ENCODE data around the gene USP47. TPM values are rescaled to one million over a fixed set of nuclear protein-coding genes. Genes with fewer than 3 reads are reported as not detected.

Gene USP47
- total and polyA plus RNA-seq, 2 of the 8 experiments (the other 6 are each of a cell fraction or from before 2014, with no cell fraction given), result 4.2 to 21.3 TPM

DNA sequence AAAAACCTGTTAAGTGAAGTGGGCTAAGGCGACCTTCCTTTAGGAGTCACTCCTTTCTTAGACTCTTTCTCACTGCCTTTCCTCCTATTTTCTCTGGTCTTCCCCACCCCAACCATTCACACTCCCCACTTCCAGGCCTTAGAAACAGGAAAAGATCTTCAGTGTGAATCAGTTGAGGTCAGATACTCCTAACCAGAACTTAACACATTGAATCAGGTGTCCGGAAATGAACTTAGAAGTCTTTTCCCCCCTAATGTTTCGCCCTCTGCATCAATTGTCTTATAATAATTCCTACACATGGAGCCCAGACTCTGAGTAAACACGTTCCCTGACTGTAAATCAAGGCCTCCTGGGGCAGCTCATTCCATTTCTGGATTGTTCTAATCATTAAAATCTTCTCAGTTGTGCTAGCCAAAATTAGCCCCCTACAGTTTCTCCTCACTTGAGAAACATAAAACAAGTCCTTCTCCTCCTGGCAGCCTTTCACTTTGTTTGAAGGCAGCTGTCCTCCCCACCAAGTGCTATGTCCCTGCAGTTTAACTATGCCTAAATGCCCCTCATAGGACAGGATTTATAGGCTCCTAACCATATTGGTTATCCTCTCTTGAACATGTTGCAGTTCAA is 32.7 kb upstream of the USP47 start:
- Histone ChIP-seq H2BK15ac (ENCODE audit: low read length) (no peak overlapping the region), H3K4me2 (ENCODE audit: insufficient read depth in 1 of 2, low read depth in 2 of 2, low read length in 2 of 2) (no peak overlapping the region), H3K56ac (replicated peaks; ENCODE audit: insufficient read length, low read depth, low read length) (no peak overlapping the region), H4K91ac (replicated peaks; ENCODE audit: insufficient read length, low read length) (no peak overlapping the region), H3K27me3 (replicated peaks in 1 of 4; ENCODE audit: control insufficient read depth in 3 of 4, extremely low read depth in 1 of 4, insufficient read depth in 3 of 4, low read length in 3 of 4) (no peaks in the 10 kb centered on the region), H3K18ac (ENCODE audit: extremely low read depth, low read length) (no peak overlapping the region), H3K79me2 (ENCODE audit: control insufficient read depth in 1 of 2, insufficient read depth in 2 of 2, low read length in 2 of 2) (no peaks in the 10 kb centered on the region), H2BK12ac (ENCODE audit: low read depth, low read length) (no peak overlapping the region), H3K14ac (ENCODE audit: insufficient read length) (no peak overlapping the region), H4K5ac (ENCODE audit: insufficient read length, low read depth, low read length) (no peak overlapping the region), H2BK120ac (replicated peaks; ENCODE audit: low read depth, low read length) (no peak overlapping the region), H3K4ac (replicated peaks; ENCODE audit: insufficient read length, low read depth, low read length) (no peak overlapping the region), H2BK5ac (ENCODE audit: low read depth, low read length) (no peak overlapping the region), H4K8ac (ENCODE audit: extremely low read depth, insufficient read depth, low read length) (no peak overlapping the region), H3K9ac (replicated peaks in 1 of 4; ENCODE audit: extremely low read depth in 1 of 4, low read depth in 3 of 4, low read length in 3 of 4) (no peak overlapping the region), H3K23me2 (ENCODE audit: low read depth, low read length) (no peaks in the 10 kb centered on the region), H2AFZ (ENCODE audit: low read length) (0 out of 2 replicates have a peak overlapping the region, but pooled peaks have one; percentile 42), H3K23ac (ENCODE audit: insufficient read length) (no peak overlapping the region), H3K27ac (ENCODE audit: low read depth, low read length) (no peak overlapping the region), H3K4me1 (replicated peaks in 1 of 4; ENCODE audit: control insufficient read depth in 3 of 4, insufficient read depth in 4 of 4, low read length in 3 of 4) (no peaks in the 10 kb centered on the region), H3K4me3 (ENCODE audit: extremely low read depth in 1 of 4, insufficient read depth in 2 of 4, low read depth in 3 of 4, low read length in 4 of 4) (no peak overlapping the region), H2AK5ac (ENCODE audit: low read depth, low read length) (no peak overlapping the region), H3K79me1 (ENCODE audit: low read depth, low read length) (no peaks in the 10 kb centered on the region), H2BK20ac (ENCODE audit: low read length) (no peak overlapping the region), H4K20me1 (replicated peaks in 1 of 2; ENCODE audit: control insufficient read depth in 1 of 2, insufficient read depth in 2 of 2, low read length in 2 of 2) (no peaks in the 10 kb centered on the region), H3K36me3 (ENCODE audit: control insufficient read depth in 2 of 4, insufficient read depth in 4 of 4, low read length in 3 of 4) (no peaks in the 10 kb centered on the region), H3K9me3 (ENCODE audit: insufficient read depth in 2 of 2, low read depth in 1 of 2, low read length in 1 of 2) (no peaks in the 10 kb centered on the region)
- WGBS, 2 experiments (ENCODE audit: extremely low coverage in 1 of 2, insufficient coverage in 1 of 2, insufficient read length in 1 of 2, insufficient replicate concordance in 2 of 2, low coverage in 1 of 2, low lambda C conversion rate in 2 of 2, missing lambda C conversion rate in 1 of 2), result 82% methylated on average over 4 of the region's 4 CpGs; no CpG with 5 or more reads in 1 of the 2 experiments
- POLR2A ChIA-PET (ENCODE audit: partially characterized antibody), result no interaction called here
- DNase-seq (ENCODE audit: low read depth in 1 of 2, low spot score in 2 of 2) (no peak), FAIRE-seq (no peak)
- no peak for TF ChIP-seq CBX5 (IDR thresholded peaks at IDR 0.05; ENCODE audit: low read depth, low read length)
- TF ChIP-seq EGR1 (IDR thresholded peaks at IDR 0.05; ENCODE audit: borderline replicate concordance, low read depth, low read length), result no peak
- TF ChIP-seq HDAC6 (IDR thresholded peaks at IDR 0.05; ENCODE audit: low read depth, low read length), result no peak
- TF ChIP-seq POLR2A (IDR thresholded peaks at IDR 0.05; ENCODE audit: control extremely low read depth in 1 of 2, low read depth in 2 of 2, low read length in 2 of 2), result no peak
- TF ChIP-seq, protein P1, sequence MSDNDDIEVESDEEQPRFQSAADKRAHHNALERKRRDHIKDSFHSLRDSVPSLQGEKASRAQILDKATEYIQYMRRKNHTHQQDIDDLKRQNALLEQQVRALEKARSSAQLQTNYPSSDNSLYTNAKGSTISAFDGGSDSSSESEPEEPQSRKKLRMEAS (IDR thresholded peaks at IDR 0.05), result no peak
- no peak for TF ChIP-seq RFX5 (IDR thresholded peaks at IDR 0.05; ENCODE audit: borderline replicate concordance, low read depth, low read length)
- no peak for TF ChIP-seq RAD21 (IDR thresholded peaks at IDR 0.05 in 1 of 2, conservative IDR thresholded peaks at IDR 0.05 in 1 of 2; ENCODE audit: low read depth in 2 of 2, low read length in 2 of 2)
- no peak for TF ChIP-seq CEBPB (IDR thresholded peaks at IDR 0.05; ENCODE audit: low read depth, low read length)
- TF ChIP-seq HDAC2 (IDR thresholded peaks at IDR 0.05; ENCODE audit: borderline replicate concordance in 1 of 2, low read depth in 2 of 2, low read length in 2 of 2), result no peak
- TF ChIP-seq, protein P2, sequence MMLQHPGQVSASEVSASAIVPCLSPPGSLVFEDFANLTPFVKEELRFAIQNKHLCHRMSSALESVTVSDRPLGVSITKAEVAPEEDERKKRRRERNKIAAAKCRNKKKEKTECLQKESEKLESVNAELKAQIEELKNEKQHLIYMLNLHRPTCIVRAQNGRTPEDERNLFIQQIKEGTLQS (IDR thresholded peaks at IDR 0.05; ENCODE audit: insufficient read depth, low read depth, low read length), result no peak
- CTCF ChIA-PET (ENCODE audit: partially characterized antibody), result interaction anchor here (0.9 to 2.5 kb wide), 2 partner anchors 11 to 473 kb away, joined by 3 to 21 read pairs; no protein-coding TSS in a partner anchor
